Spleen (tissue), 7 donors: ENCODE measurements around the gene DCP1A.

Experiments
- POLR2A ChIP-seq, 3 donors: fragments of 450-650 bp; IDR thresholded peaks; one replicate each; pipeline ENCODE4 v1.5.1; 2017; ENCODE audit warnings: antibody characterized with exemption in 3 of 3, mild to moderate bottlenecking in 1 of 3
- POLR2AphosphoS5 ChIP-seq, 3 donors: sonication (generic); formaldehyde crosslinking; IDR thresholded peaks; one replicate each; pipeline ENCODE4 v1.5.1; 2017; ENCODE audit warnings: antibody characterized with exemption in 3 of 3
- TF ChIP-seq, protein P1 (sequence below), 11 experiments: fragments of 200-600 bp in 7 of 11; fragments of 450-650 bp in 4 of 11; sonication (generic) in 4 of 11; IDR thresholded peaks in 8 of 11; conservative IDR thresholded peaks in 3 of 11; 1 replicate in 7 of 11; 2 replicates in 4 of 11; pipeline versions ENCODE4 v1.4.0 to v1.8.0; 2016 to 2021; ENCODE audit warnings: antibody characterized with exemption in 11 of 11, inconsistent platforms in 4 of 11, mild to moderate bottlenecking in 1 of 11
- donor health status: DM: no; HTN: no; CAD: no; lungs with moderate emphysema.
- donor health status: DM: no; HTN: no; CAD: no.
- donor health status: DM: no; HTN: no; CAD: no.

DNA sequence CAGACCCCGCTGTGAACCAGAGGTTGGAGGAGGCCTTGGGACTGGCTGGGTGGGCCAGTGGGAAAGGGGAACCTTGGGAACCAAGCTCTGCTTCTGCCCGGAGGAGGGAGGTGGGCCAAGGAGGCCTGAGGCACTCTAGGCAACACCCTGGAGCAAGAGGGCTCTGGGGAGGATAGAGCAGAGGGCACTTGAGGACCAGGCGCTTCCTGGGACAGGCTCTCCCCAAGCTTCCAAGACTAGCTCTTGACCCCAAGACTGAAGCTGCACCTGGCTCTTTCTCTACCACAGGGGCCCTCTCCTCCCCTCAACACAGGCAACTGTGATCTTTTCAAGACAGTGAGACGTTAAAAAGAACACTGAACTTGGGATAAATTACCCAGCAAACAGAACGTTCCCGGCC is 111.8 kb downstream of the DCP1A start:
- TF ChIP-seq POLR2A (IDR thresholded peaks at IDR 0.05) (no peak), POLR2AphosphoS5 (IDR thresholded peaks at IDR 0.05) (no peak)
- TF ChIP-seq, protein P1, sequence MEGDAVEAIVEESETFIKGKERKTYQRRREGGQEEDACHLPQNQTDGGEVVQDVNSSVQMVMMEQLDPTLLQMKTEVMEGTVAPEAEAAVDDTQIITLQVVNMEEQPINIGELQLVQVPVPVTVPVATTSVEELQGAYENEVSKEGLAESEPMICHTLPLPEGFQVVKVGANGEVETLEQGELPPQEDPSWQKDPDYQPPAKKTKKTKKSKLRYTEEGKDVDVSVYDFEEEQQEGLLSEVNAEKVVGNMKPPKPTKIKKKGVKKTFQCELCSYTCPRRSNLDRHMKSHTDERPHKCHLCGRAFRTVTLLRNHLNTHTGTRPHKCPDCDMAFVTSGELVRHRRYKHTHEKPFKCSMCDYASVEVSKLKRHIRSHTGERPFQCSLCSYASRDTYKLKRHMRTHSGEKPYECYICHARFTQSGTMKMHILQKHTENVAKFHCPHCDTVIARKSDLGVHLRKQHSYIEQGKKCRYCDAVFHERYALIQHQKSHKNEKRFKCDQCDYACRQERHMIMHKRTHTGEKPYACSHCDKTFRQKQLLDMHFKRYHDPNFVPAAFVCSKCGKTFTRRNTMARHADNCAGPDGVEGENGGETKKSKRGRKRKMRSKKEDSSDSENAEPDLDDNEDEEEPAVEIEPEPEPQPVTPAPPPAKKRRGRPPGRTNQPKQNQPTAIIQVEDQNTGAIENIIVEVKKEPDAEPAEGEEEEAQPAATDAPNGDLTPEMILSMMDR (IDR thresholded peaks at IDR 0.05 in 8 of 11, conservative IDR thresholded peaks at IDR 0.05 in 3 of 11): no peak
